ENCODE data around the gene CHMP4B. TPM values are rescaled to one million over a fixed set of nuclear protein-coding genes. Genes with fewer than 3 reads are reported as not detected.

CHMP4B gene
- total and polyA plus RNA-seq, 2 donors (not counting 1 experiment from before 2014, with no cell fraction given) = 62.3 to 83.9 TPM

GRCh38 chr20:33893314-33893713 lies 82.2 kb downstream of the CHMP4B start:
- Histone ChIP-seq H2AFZ (ENCODE audit: insufficient read depth, low read depth, low read length, poor library complexity, severe bottlenecking) (no peak overlapping the region), H3K4me3 (ENCODE audit: control extremely low read depth in 1 of 5, extremely low read depth in 1 of 5, insufficient read depth in 1 of 5, low read depth in 2 of 5, low read length in 4 of 5) (no peak overlapping the region), H3K36me3 (replicated peaks in 1 of 2; ENCODE audit: control extremely low read depth in 1 of 2, control insufficient read depth in 1 of 2, extremely low read depth in 1 of 2, insufficient read depth in 2 of 2, low read length in 1 of 2) (no peaks in the 10 kb centered on the region), H3K27me3 (replicated peaks in 1 of 4; ENCODE audit: control extremely low read depth in 1 of 4, control insufficient read depth in 3 of 4, insufficient read depth in 4 of 4, low read length in 3 of 4) (peaks cover 0 to 8% (median 3%) of the 10 kb centered on the region in 4 experiments), H3K4me1 (ENCODE audit: control insufficient read depth in 2 of 2, insufficient read depth in 2 of 2, low read length in 2 of 2) (no peaks in the 10 kb centered on the region), H3K4me2 (replicated peaks; ENCODE audit: low read depth, low read length, poor library complexity, severe bottlenecking) (no peak overlapping the region), H3K9me3 (ENCODE audit: control extremely low read depth in 1 of 3, control insufficient read depth in 2 of 3, insufficient read depth in 1 of 3, low read length in 2 of 3) (peaks cover 0 to 9% (median 5%) of the 10 kb centered on the region in 3 donors), H3K9ac (ENCODE audit: low read length) (no peak overlapping the region), H3K27ac (ENCODE audit: low read length in 2 of 2) (no peak overlapping the region), H4K20me1 (ENCODE audit: control insufficient read depth, insufficient read depth, low read length, poor library complexity, severe bottlenecking) (no peaks in the 10 kb centered on the region), H3K79me2 (ENCODE audit: control insufficient read depth, insufficient read depth, low read length) (no peaks in the 10 kb centered on the region)
- no CpG with 5 or more reads among the region's 4 CpGs for WGBS (ENCODE audit: insufficient coverage)
- Mint-ChIP-seq H3K27me3 (peaks cover 22% of the 10 kb centered on the region), H3K9me3 (ENCODE audit: insufficient read depth) (peaks cover 7% of the 10 kb centered on the region), H3K27ac (no peak overlapping the region), H3K4me1 (no peaks in the 10 kb centered on the region), H3K4me3 (no peak overlapping the region)
- no peak for TF ChIP-seq CTCF (IDR thresholded peaks at IDR 0.05)
- TF ChIP-seq EZH2 (IDR thresholded peaks at IDR 0.05; ENCODE audit: borderline replicate concordance, insufficient read depth, low read depth, low read length, poor library complexity, severe bottlenecking) = no peak
- DNase-seq (no peak), ATAC-seq (ENCODE audit: low read depth) (no peak)
- ChIA-PET POLR2A (no interaction called here), CTCF (interaction anchor here (0.6 kb wide), 1 partner anchor 376 kb away, joined by 3 read pairs; no protein-coding TSS in a partner anchor)
- intact Hi-C loops (cut with micrococcal nuclease) = no loop called here

- H3K27me3 Mint-ChIP-seq = peaks cover 26% of the 10 kb centered on the region
- Histone ChIP-seq H3K27ac (ENCODE audit: low read length in 2 of 2) (no peak overlapping the region), H2AFZ (ENCODE audit: insufficient read depth, low read depth, low read length, poor library complexity, severe bottlenecking) (no peak overlapping the region), H3K27me3 (replicated peaks in 1 of 4; ENCODE audit: control extremely low read depth in 1 of 4, control insufficient read depth in 3 of 4, insufficient read depth in 4 of 4, low read length in 3 of 4) (peaks cover 0 to 12% (median 3%) of the 10 kb centered on the region in 4 experiments), H3K79me2 (ENCODE audit: control insufficient read depth, insufficient read depth, low read length) (no peaks in the 10 kb centered on the region), H3K4me1 (ENCODE audit: control insufficient read depth in 2 of 2, insufficient read depth in 2 of 2, low read length in 2 of 2) (no peaks in the 10 kb centered on the region), H4K20me1 (ENCODE audit: control insufficient read depth, insufficient read depth, low read length, poor library complexity, severe bottlenecking) (no peaks in the 10 kb centered on the region), H3K36me3 (replicated peaks in 1 of 2; ENCODE audit: control extremely low read depth in 1 of 2, control insufficient read depth in 1 of 2, extremely low read depth in 1 of 2, insufficient read depth in 2 of 2, low read length in 1 of 2) (no peaks in the 10 kb centered on the region), H3K9ac (ENCODE audit: low read length) (no peak overlapping the region), H3K9me3 (ENCODE audit: control extremely low read depth in 1 of 3, control insufficient read depth in 2 of 3, insufficient read depth in 1 of 3, low read length in 2 of 3) (peaks cover 0 to 8% (median 5%) of the 10 kb centered on the region in 3 donors), H3K4me2 (replicated peaks; ENCODE audit: low read depth, low read length, poor library complexity, severe bottlenecking) (no peak overlapping the region), H3K4me3 (ENCODE audit: control extremely low read depth in 1 of 5, extremely low read depth in 1 of 5, insufficient read depth in 1 of 5, low read depth in 2 of 5, low read length in 4 of 5) (no peak overlapping the region)
- ATAC-seq (ENCODE audit: low read depth) = no peak
- no CpG with 5 or more reads among the region's 3 CpGs for WGBS (ENCODE audit: insufficient coverage)
- TF ChIP-seq EZH2 (IDR thresholded peaks at IDR 0.05; ENCODE audit: borderline replicate concordance, insufficient read depth, low read depth, low read length, poor library complexity, severe bottlenecking) = no peak
- TF ChIP-seq CTCF (IDR thresholded peaks at IDR 0.05) = no peak
- DNase-seq = no peak
- POLR2A ChIA-PET = no interaction called here
- H3K4me3 Mint-ChIP-seq = no peak overlapping the region
- no peaks in the 10 kb centered on the region for H3K4me1 Mint-ChIP-seq
- intact Hi-C loops (cut with micrococcal nuclease) = no loop called here
- H3K9me3 Mint-ChIP-seq (ENCODE audit: insufficient read depth) = peaks cover 7% of the 10 kb centered on the region
- CTCF ChIA-PET = no interaction called here
- no peak overlapping the region for H3K27ac Mint-ChIP-seq
Observed at GRCh38 chr20:33894798-33895197, 83.7 kb downstream of the CHMP4B start.

All from B cell (primary cell).